Peyer's patch (tissue), 4 donors: ENCODE measurements around the gene SOX10.

Source experiments
- CTCF ChIP-seq, 6 experiments: fragments of 450-650 bp in 4 of 6; fragments of 200-600 bp in 2 of 6; sonication (generic) in 1 of 6; IDR thresholded peaks; one replicate each; pipeline ENCODE4 v1.5.1; 2017 to 2019; ENCODE audit warnings: antibody characterized with exemption in 6 of 6, mild to moderate bottlenecking in 3 of 6, moderate library complexity in 1 of 6
- POLR2A ChIP-seq, 2 donors: fragments of 450-650 bp; IDR thresholded peaks; one replicate each; pipeline ENCODE4 v1.5.1; 2017; ENCODE audit warnings: antibody characterized with exemption in 2 of 2, mild to moderate bottlenecking in 2 of 2, moderate library complexity in 2 of 2

GRCh38 chr22:38012604-38013072, 28.3 kb upstream of the SOX10 start:
- TF ChIP-seq POLR2A (IDR thresholded peaks at IDR 0.05) (no peak), CTCF (IDR thresholded peaks at IDR 0.05) (no peak)
